PC-9 (cell line): ENCODE data around the gene TAC3. TPM values are rescaled to one million over a fixed set of nuclear protein-coding genes. Genes with fewer than 3 reads are reported as not detected.

Experiments
- BruUV-seq: library from RNA; stranded (reverse); fragments of 400-500 nt; replicated peaks from 2 replicates; lab custom pipeline; 2021; lab: Mats Ljungman, UMichigan
- CTCF ChIA-PET: fragments of 300-600 bp; sonication (Branson Sonifier 250); formaldehyde crosslinking; loops from one replicate; lab custom pipeline; 2022; ENCODE audit warnings: antibody characterized with exemption; lab: Charles Lee
- POLR2A ChIA-PET: fragments of 300-600 bp; sonication (Branson Sonifier 250); formaldehyde crosslinking; loops from one replicate; lab custom pipeline; 2022; ENCODE audit warnings: antibody characterized with exemption; ENCODE audit not compliant: unreplicated experiment; lab: Charles Lee
- DNase-seq, 2 experiments: peaks; one replicate each; pipeline versions ENCODE4 v3.0.0 to v3.0.0-alpha.2; 2015 to 2022; ENCODE audit warnings: mixed read lengths in 1 of 2
- H2AFZ ChIP-seq: fragments of 200-600 bp; sonication (generic); 2 replicates; pipeline ENCODE4 v1.8.1; 2017; ENCODE audit warnings: antibody characterized with exemption
- H3F3A ChIP-seq: fragments of 200-600 bp; sonication (generic); 2 replicates; pipeline ENCODE4 v1.8.1; 2017; ENCODE audit warnings: antibody characterized with exemption, mild to moderate bottlenecking, low read depth; ENCODE audit not compliant: insufficient read depth
- H3K27ac ChIP-seq: fragments of 200-600 bp; sonication (generic); 2 replicates; pipeline ENCODE4 v1.6.1; 2016; ENCODE audit warnings: mixed run types
- H3K27me3 ChIP-seq: fragments of 200-600 bp; sonication (generic); 2 replicates; pipeline ENCODE4 v1.6.1; 2016; ENCODE audit warnings: low read depth, mixed run types; ENCODE audit not compliant: insufficient read depth
- H3K36me3 ChIP-seq: fragments of 200-600 bp; sonication (generic); 2 replicates; pipeline ENCODE4 v1.6.1; 2016; ENCODE audit warnings: low read depth, mixed run types
- H3K4me1 ChIP-seq: fragments of 200-600 bp; sonication (generic); replicated peaks from 2 replicates; pipeline ENCODE4 v1.6.1; 2016; ENCODE audit warnings: mixed run types; ENCODE audit not compliant: insufficient read depth
- H3K4me2 ChIP-seq: fragments of 200-600 bp; sonication (generic); 2 replicates; pipeline ENCODE4 v1.6.1; 2017; ENCODE audit warnings: mixed run types
- H3K4me3 ChIP-seq: fragments of 200-600 bp; sonication (generic); 2 replicates; pipeline ENCODE4 v1.6.1; 2016; ENCODE audit warnings: mixed run types
- H3K79me2 ChIP-seq: fragments of 200-600 bp; sonication (generic); 2 replicates; pipeline ENCODE4 v1.6.1; 2017; ENCODE audit warnings: low read depth, mixed run types
- H3K9me2 ChIP-seq: fragments of 200-600 bp; sonication (generic); 2 replicates; pipeline ENCODE4 v1.8.1; 2017; ENCODE audit warnings: mild to moderate bottlenecking; ENCODE audit not compliant: insufficient read depth
- H3K9me3 ChIP-seq: fragments of 200-600 bp; sonication (generic); 2 replicates; pipeline ENCODE4 v1.8.1; 2016; ENCODE audit warnings: low read depth; ENCODE audit not compliant: insufficient read depth
- H4K20me1 ChIP-seq: fragments of 200-600 bp; sonication (generic); 2 replicates; pipeline ENCODE4 v1.8.1; 2017; ENCODE audit not compliant: insufficient read depth
- CTCF ChIP-seq: fragments of 200-600 bp; sonication (generic); conservative IDR thresholded peaks from 2 replicates; pipeline ENCODE4 v1.6.1; 2017; ENCODE audit warnings: mixed run types, antibody characterized with exemption, mild to moderate bottlenecking, moderate library complexity
- EZH2 ChIP-seq: fragments of 200-600 bp; sonication (generic); IDR thresholded peaks from 2 replicates; pipeline ENCODE4 v1.8.0; 2017; ENCODE audit warnings: antibody characterized with exemption, low read depth
- intact Hi-C: fragments of 100-400 bp; cut with micrococcal nuclease; formaldehyde crosslinking; loops from one replicate; pipeline ENCODE4 v1.10.0; 2022; ENCODE audit not compliant: unreplicated experiment
- total RNA-seq: library from RNA; stranded (reverse); gene quantifications from 2 replicates; pipeline ENCODE4 v1.2.3, GENCODE V29; 2021

TAC3 gene
- total RNA-seq, 1 experiment from 2014 or later, result not detected

GRCh38 chr12:57001448-57001906 is 14.9 kb downstream of the TAC3 start:
- TF ChIP-seq CTCF, result peak; percentile 77
- no peak for TF ChIP-seq EZH2
- ChIA-PET CTCF (interaction anchor here (0.6 to 1.2 kb wide), 7 partner anchors 14 to 365 kb away, joined by 3 to 9 read pairs (median 4); partner anchors contain the start of genes NEMP1 and STAT6), POLR2A (interaction anchor here (0.6 kb wide), 2 partner anchors 364 to 534 kb away, joined by 3 to 10 read pairs; no protein-coding TSS in a partner anchor)
- H3K79me2 ChIP-seq, result peaks cover 27% of the 10 kb centered on the region
- H4K20me1 ChIP-seq, result peaks cover 11% of the 10 kb centered on the region; the same call in 1 of the 2 replicates
- intact Hi-C loops, result loop anchor here (1.0 to 10.0 kb wide), 4 partner anchors 161 to 487 kb away; partner anchors contain the start of gene BAZ2A
- peak in 1 of 2 experiments; percentile 67 for DNase-seq
- H3K27me3 ChIP-seq, result no peaks in the 10 kb centered on the region
- 0 out of 2 replicates have a peak, but pooled peaks cover 8% of the 10 kb centered on the region for H3K36me3 ChIP-seq
- no peaks in the 10 kb centered on the region for H3K9me2 ChIP-seq
- no peak overlapping the region for H3K27ac ChIP-seq
- H3K4me3 ChIP-seq, result no peak overlapping the region
- BruUV-seq, result no TSS peak
- no peaks in the 10 kb centered on the region for H3K9me3 ChIP-seq
- peaks cover 7% of the 10 kb centered on the region for H3K4me1 ChIP-seq
- H3F3A ChIP-seq, result 0 out of 2 replicates have a peak, but pooled peaks cover 6% of the 10 kb centered on the region
- no peak overlapping the region for H3K4me2 ChIP-seq
- no peak overlapping the region for H2AFZ ChIP-seq

GRCh38 chr12:57000393-57000792 is 15.9 kb downstream of the TAC3 start:
- intact Hi-C loops, result loop anchor here (2.0 to 10.0 kb wide), 3 partner anchors 244 to 486 kb away; partner anchors contain the start of gene BAZ2A
- H3K36me3 ChIP-seq, result 0 out of 2 replicates have a peak, but pooled peaks cover 8% of the 10 kb centered on the region

GRCh38 chr12:56999456-56999855 is 16.9 kb downstream of the TAC3 start:
- no peak for TF ChIP-seq EZH2
- TF ChIP-seq CTCF, result no peak
- Histone ChIP-seq H3K4me1 (no peaks in the 10 kb centered on the region), H3K79me2 (peaks cover 11% of the 10 kb centered on the region; the same call in 1 of the 2 replicates), H3F3A (0 out of 2 replicates have a peak, but pooled peaks cover 6% of the 10 kb centered on the region), H3K9me3 (no peaks in the 10 kb centered on the region), H3K27me3 (no peaks in the 10 kb centered on the region), H3K4me2 (no peak overlapping the region), H3K36me3 (0 out of 2 replicates have a peak, but pooled peaks cover 8% of the 10 kb centered on the region), H3K27ac (no peak overlapping the region), H3K9me2 (no peaks in the 10 kb centered on the region), H4K20me1 (peaks cover 11% of the 10 kb centered on the region; the same call in 1 of the 2 replicates), H3K4me3 (no peak overlapping the region), H2AFZ (no peak overlapping the region)
- BruUV-seq, result no TSS peak
- DNase-seq, result no peak
- CTCF ChIA-PET, result interaction anchor here (0.5 kb wide), 1 partner anchor 664 kb away, joined by 11 read pairs; no protein-coding TSS in a partner anchor
- POLR2A ChIA-PET, result interaction anchor here (0.7 kb wide), 1 partner anchor 274 kb away, joined by 3 read pairs; the partner anchor contains the start of gene NACA
- intact Hi-C loops, result no loop called here

More at GRCh38 chr12:57000393-57000792, 15.9 kb downstream of the TAC3 start:
- CTCF ChIA-PET, result no interaction called here
- Histone ChIP-seq H2AFZ (no peak overlapping the region), H3K27me3 (no peaks in the 10 kb centered on the region), H3K4me2 (no peak overlapping the region), H3K27ac (no peak overlapping the region), H3K4me3 (no peak overlapping the region), H4K20me1 (peaks cover 11% of the 10 kb centered on the region; the same call in 1 of the 2 replicates), H3K79me2 (peaks cover 21% of the 10 kb centered on the region), H3K9me2 (no peaks in the 10 kb centered on the region), H3K9me3 (no peaks in the 10 kb centered on the region), H3K4me1 (peaks cover 5% of the 10 kb centered on the region), H3F3A (0 out of 2 replicates have a peak, but pooled peaks cover 6% of the 10 kb centered on the region)
- POLR2A ChIA-PET, result no interaction called here
- BruUV-seq, result no TSS peak
- TF ChIP-seq EZH2, result no peak
- TF ChIP-seq CTCF, result no peak
- DNase-seq, result no peak
